ENCODE results near the gene IRAK1. TPM values are rescaled to one million over a fixed set of nuclear protein-coding genes. Genes with fewer than 3 reads are reported as not detected.

The IRAK1 gene
- total RNA-seq, 1 experiment from 2014 or later: 147 TPM

- ChIA-PET POLR2A (ENCODE audit: low non-redundant PET) (no interaction called here), CTCF (no interaction called here)
- intact Hi-C loops (cut with micrococcal nuclease; ENCODE audit: unreplicated experiment): no loop called here
- H3K27me3 ChIP-seq (replicated peaks; ENCODE audit: insufficient read depth, low read depth, low read length, poor library complexity): no peaks in the 10 kb centered on the region
- no peak overlapping the region for H3K27ac ChIP-seq (ENCODE audit: low read depth, low read length, poor library complexity, severe bottlenecking)
- no peak for TF ChIP-seq EZH2 (IDR thresholded peaks at IDR 0.05; ENCODE audit: borderline replicate concordance, low read depth, low read length, poor library complexity, severe bottlenecking)
- TF ChIP-seq CTCF (conservative IDR thresholded peaks at IDR 0.05; ENCODE audit: low read depth, low read length): no peak
- no peaks in the 10 kb centered on the region for H3K9me3 ChIP-seq (ENCODE audit: low read depth, low read length, poor library complexity, severe bottlenecking)
- H3K4me3 ChIP-seq (ENCODE audit: low read depth, low read length, poor library complexity, severe bottlenecking): no peak overlapping the region
- no peaks in the 10 kb centered on the region for H3K4me1 ChIP-seq (ENCODE audit: insufficient read depth, low read length, poor library complexity, severe bottlenecking)
- no peak for DNase-seq (ENCODE audit: low spot score)
- BruUV-seq (replicated peaks): no TSS peak
- H3K36me3 ChIP-seq (ENCODE audit: insufficient read depth, low read length, poor library complexity, severe bottlenecking): no peaks in the 10 kb centered on the region
These were observed 38.1 kb upstream of the IRAK1 start for GRCh38 chrX:154057791-154058190.

DNA sequence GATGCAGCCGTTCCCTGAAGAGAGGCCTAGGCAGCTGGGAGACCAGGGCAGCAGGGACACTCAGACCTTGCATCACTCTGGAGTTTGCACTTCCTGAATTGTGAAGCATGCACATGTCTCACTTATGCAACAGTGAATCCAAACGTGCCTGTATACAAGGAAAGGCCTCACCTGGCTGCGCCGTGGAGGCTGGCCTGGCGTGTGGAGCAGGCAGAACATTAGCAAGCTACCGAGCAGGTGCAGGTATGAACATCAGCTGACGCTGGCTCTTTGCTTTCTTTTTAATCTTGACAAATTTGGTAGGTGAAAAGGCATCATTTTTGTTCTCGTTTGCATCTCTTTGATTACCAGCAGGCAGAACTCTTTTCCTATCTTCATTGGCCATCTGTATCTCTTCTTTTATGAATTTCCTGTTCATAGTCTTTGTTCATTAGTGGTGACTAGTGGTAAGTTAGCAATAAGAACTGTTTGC is 37.1 kb upstream of the IRAK1 start:
- POLR2A ChIA-PET (ENCODE audit: low non-redundant PET): no interaction called here
- no peak for TF ChIP-seq EZH2 (IDR thresholded peaks at IDR 0.05; ENCODE audit: borderline replicate concordance, low read depth, low read length, poor library complexity, severe bottlenecking)
- TF ChIP-seq CTCF (conservative IDR thresholded peaks at IDR 0.05; ENCODE audit: low read depth, low read length): no peak
- Histone ChIP-seq H3K4me1 (ENCODE audit: insufficient read depth, low read length, poor library complexity, severe bottlenecking) (no peaks in the 10 kb centered on the region), H3K9me3 (ENCODE audit: low read depth, low read length, poor library complexity, severe bottlenecking) (no peaks in the 10 kb centered on the region), H3K27me3 (replicated peaks; ENCODE audit: insufficient read depth, low read depth, low read length, poor library complexity) (no peaks in the 10 kb centered on the region), H3K4me3 (ENCODE audit: low read depth, low read length, poor library complexity, severe bottlenecking) (no peak overlapping the region), H3K36me3 (ENCODE audit: insufficient read depth, low read length, poor library complexity, severe bottlenecking) (no peaks in the 10 kb centered on the region), H3K27ac (ENCODE audit: low read depth, low read length, poor library complexity, severe bottlenecking) (no peak overlapping the region)
- BruUV-seq (replicated peaks): no TSS peak
- CTCF ChIA-PET: no interaction called here
- no peak for DNase-seq (ENCODE audit: low spot score)
- intact Hi-C loops (cut with micrococcal nuclease; ENCODE audit: unreplicated experiment): no loop called here

DNA sequence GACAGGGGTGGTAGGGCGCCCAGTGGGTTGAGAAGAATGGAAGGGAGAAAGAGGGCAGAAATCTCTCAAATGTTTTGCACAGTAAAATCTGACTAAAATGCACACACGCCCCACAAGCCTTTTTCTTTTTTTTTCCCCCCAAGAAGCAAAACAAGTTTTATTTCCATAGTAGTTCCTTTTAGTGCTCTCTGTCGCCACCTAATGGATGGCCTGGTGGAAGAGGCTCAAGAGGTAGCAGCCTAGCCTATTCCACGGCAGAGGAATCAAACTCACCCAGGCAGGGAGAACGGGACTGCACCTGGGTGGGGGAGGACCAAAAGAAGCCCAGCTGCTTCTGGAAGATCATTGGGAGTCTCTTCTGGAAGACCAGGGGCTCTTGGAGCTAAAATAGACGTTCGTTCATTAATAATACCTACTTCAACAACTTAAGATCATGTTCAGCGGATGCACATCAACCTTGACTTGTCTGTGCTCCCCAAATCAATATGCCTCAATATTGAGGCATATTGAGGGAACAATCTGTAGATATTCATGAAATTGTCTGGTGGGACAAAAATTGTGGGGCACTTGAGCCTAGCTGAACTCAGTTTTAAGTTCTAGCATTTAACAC is 31.6 kb upstream of the IRAK1 start:
- H3K27me3 ChIP-seq (replicated peaks; ENCODE audit: insufficient read depth, low read depth, low read length, poor library complexity): no peaks in the 10 kb centered on the region
- no peaks in the 10 kb centered on the region for H3K36me3 ChIP-seq (ENCODE audit: insufficient read depth, low read length, poor library complexity, severe bottlenecking)
- no peak overlapping the region for H3K27ac ChIP-seq (ENCODE audit: low read depth, low read length, poor library complexity, severe bottlenecking)
- ChIA-PET POLR2A (ENCODE audit: low non-redundant PET) (no interaction called here), CTCF (no interaction called here)
- H3K4me3 ChIP-seq (ENCODE audit: low read depth, low read length, poor library complexity, severe bottlenecking): no peak overlapping the region
- no TSS peak for BruUV-seq (replicated peaks)
- peaks cover 9% of the 10 kb centered on the region for H3K4me1 ChIP-seq (ENCODE audit: insufficient read depth, low read length, poor library complexity, severe bottlenecking)
- DNase-seq (ENCODE audit: low spot score): peak; percentile 66
- intact Hi-C loops (cut with micrococcal nuclease; ENCODE audit: unreplicated experiment): loop anchor here (2.0 kb wide), 1 partner anchor 39 kb away; no protein-coding TSS in a partner anchor
- TF ChIP-seq EZH2 (IDR thresholded peaks at IDR 0.05; ENCODE audit: borderline replicate concordance, low read depth, low read length, poor library complexity, severe bottlenecking) (no peak), CTCF (conservative IDR thresholded peaks at IDR 0.05; ENCODE audit: low read depth, low read length) (peak; percentile 85)
- H3K9me3 ChIP-seq (ENCODE audit: low read depth, low read length, poor library complexity, severe bottlenecking): no peaks in the 10 kb centered on the region
